ENCODE data around the gene FLOT1. TPM values are rescaled to one million over a fixed set of nuclear protein-coding genes. Genes with fewer than 3 reads are reported as not detected.
A peak's percentile ranks its signal among the peaks of the same experiment; 100 is the strongest.

Gene FLOT1
- polyA plus RNA-seq, 1 experiment: 155 TPM

GRCh38 chr6:30686009-30686907 lies 56.2 kb downstream of the FLOT1 start, which contains the start of gene PPP1R18:
PPP1R18 (minus strand) TSS chr6:30686645; CDS start chr6:30686018, 627 bp downstream.
- Histone ChIP-seq H3K9me3 (ENCODE audit: control insufficient read depth, insufficient read depth, low read length) (no peaks in the 10 kb centered on the region; the same call in 1 of the 2 replicates), H3K27me3 (ENCODE audit: control insufficient read depth, insufficient read depth, low read length) (no peaks in the 10 kb centered on the region), H3K27ac (ENCODE audit: low read depth, low read length) (peak within 1 kb of the TSS; percentile 99), H3K4me3 (ENCODE audit: low read depth, low read length) (peak within 1 kb of the TSS; percentile 92)
- ChIA-PET CTCF (interaction anchor here (1.4 kb wide), 1 partner anchor 401 kb away, joined by 4 read pairs; no protein-coding TSS in a partner anchor), POLR2A (no interaction called here)
- DNase-seq (ENCODE audit: low read depth, low spot score): no peak
- TF ChIP-seq, protein P1, sequence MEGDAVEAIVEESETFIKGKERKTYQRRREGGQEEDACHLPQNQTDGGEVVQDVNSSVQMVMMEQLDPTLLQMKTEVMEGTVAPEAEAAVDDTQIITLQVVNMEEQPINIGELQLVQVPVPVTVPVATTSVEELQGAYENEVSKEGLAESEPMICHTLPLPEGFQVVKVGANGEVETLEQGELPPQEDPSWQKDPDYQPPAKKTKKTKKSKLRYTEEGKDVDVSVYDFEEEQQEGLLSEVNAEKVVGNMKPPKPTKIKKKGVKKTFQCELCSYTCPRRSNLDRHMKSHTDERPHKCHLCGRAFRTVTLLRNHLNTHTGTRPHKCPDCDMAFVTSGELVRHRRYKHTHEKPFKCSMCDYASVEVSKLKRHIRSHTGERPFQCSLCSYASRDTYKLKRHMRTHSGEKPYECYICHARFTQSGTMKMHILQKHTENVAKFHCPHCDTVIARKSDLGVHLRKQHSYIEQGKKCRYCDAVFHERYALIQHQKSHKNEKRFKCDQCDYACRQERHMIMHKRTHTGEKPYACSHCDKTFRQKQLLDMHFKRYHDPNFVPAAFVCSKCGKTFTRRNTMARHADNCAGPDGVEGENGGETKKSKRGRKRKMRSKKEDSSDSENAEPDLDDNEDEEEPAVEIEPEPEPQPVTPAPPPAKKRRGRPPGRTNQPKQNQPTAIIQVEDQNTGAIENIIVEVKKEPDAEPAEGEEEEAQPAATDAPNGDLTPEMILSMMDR (IDR thresholded peaks at IDR 0.05; ENCODE audit: low read depth, low read length): no peak

- Histone ChIP-seq H3K27ac (ENCODE audit: low read depth, low read length) (peak overlapping the region; percentile 75), H3K9me3 (ENCODE audit: control insufficient read depth, insufficient read depth, low read length) (no peaks in the 10 kb centered on the region; the same call in 1 of the 2 replicates), H3K4me3 (ENCODE audit: low read depth, low read length) (peak overlapping the region; percentile 92), H3K27me3 (ENCODE audit: control insufficient read depth, insufficient read depth, low read length) (no peaks in the 10 kb centered on the region)
- CTCF ChIA-PET: interaction anchor here (1.0 to 1.4 kb wide), 3 partner anchors 10 to 402 kb away, joined by 3 to 6 read pairs (median 4); no protein-coding TSS in a partner anchor
- TF ChIP-seq, protein P1 (IDR thresholded peaks at IDR 0.05; ENCODE audit: low read depth, low read length): peak; percentile 38
- DNase-seq (ENCODE audit: low read depth, low spot score): no peak
- POLR2A ChIA-PET: interaction anchor here (0.6 kb wide), 1 partner anchor 126 kb away, joined by 4 read pairs; no protein-coding TSS in a partner anchor
Observed at GRCh38 chr6:30685157-30686008, 57.1 kb downstream of the FLOT1 start.

- TF ChIP-seq, protein P1 (IDR thresholded peaks at IDR 0.05; ENCODE audit: low read depth, low read length): no peak
- Histone ChIP-seq H3K27me3 (ENCODE audit: control insufficient read depth, insufficient read depth, low read length) (no peaks in the 10 kb centered on the region), H3K4me3 (ENCODE audit: low read depth, low read length) (peak overlapping the region; percentile 92), H3K27ac (ENCODE audit: low read depth, low read length) (peak overlapping the region; percentile 47), H3K9me3 (ENCODE audit: control insufficient read depth, insufficient read depth, low read length) (no peaks in the 10 kb centered on the region; the same call in 1 of the 2 replicates)
- no peak for DNase-seq (ENCODE audit: low read depth, low spot score)
- CTCF ChIA-PET: interaction anchor here (1.0 to 1.4 kb wide), 3 partner anchors 9 to 403 kb away, joined by 3 to 6 read pairs (median 4); no protein-coding TSS in a partner anchor
- POLR2A ChIA-PET: interaction anchor here (0.6 to 0.9 kb wide), 3 partner anchors 10 to 127 kb away, joined by 3 to 4 read pairs (median 4); no protein-coding TSS in a partner anchor
Observed at GRCh38 chr6:30684386-30685156, 57.9 kb downstream of the FLOT1 start.

DNA sequence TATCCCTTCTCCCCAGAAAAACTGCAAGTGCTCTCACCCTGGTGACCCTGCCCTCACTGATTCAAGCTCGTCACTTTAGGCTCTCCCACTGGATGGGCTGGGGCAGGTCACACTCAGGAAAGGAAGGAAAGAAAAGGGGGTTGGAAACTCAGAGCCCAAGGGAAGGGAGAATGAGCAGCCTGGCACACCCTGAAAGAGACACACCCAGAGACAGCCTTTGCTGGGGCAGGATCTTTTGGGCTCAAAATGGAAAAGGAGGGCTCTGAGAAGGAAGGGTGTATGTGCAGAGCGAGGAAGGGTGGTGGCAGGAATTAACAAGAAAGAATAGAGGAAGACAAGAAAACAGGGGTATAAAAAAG lies 58.5 kb downstream of the FLOT1 start:
- Histone ChIP-seq H3K9me3 (ENCODE audit: control insufficient read depth, insufficient read depth, low read length) (no peaks in the 10 kb centered on the region; the same call in 1 of the 2 replicates), H3K27ac (ENCODE audit: low read depth, low read length) (peak overlapping the region; percentile 68), H3K27me3 (ENCODE audit: control insufficient read depth, insufficient read depth, low read length) (no peaks in the 10 kb centered on the region), H3K4me3 (ENCODE audit: low read depth, low read length) (peak overlapping the region; percentile 92)
- POLR2A ChIA-PET: interaction anchor here (0.8 to 0.9 kb wide), 2 partner anchors 9 to 42 kb away, joined by 3 to 4 read pairs; no protein-coding TSS in a partner anchor
- CTCF ChIA-PET: interaction anchor here (1.0 kb wide), 1 partner anchor 9 kb away, joined by 6 read pairs; no protein-coding TSS in a partner anchor
- TF ChIP-seq, protein P1 (IDR thresholded peaks at IDR 0.05; ENCODE audit: low read depth, low read length): no peak
- no peak for DNase-seq (ENCODE audit: low read depth, low spot score)

Measured in AG04450 (cell line).